Activated CD4-positive, alpha-beta T cell treated with anti-CD3 and anti-CD28 coated beads for 1 hour (primary cell): ENCODE results near the gene CSF1.
"Not testable (repeated sequence)": the region's sequence is repeated elsewhere in the genome, so short reads cannot be mapped to it uniquely, and the experiment has no call there.

Source experiments
- DNase-seq: peaks from one replicate; pipeline ENCODE4 v3.0.0-alpha.2; 2020

CSF1 gene

GRCh38 chr1:109944541-109944940 lies 33.9 kb downstream of the CSF1 start:
- DNase-seq: no peak

GRCh38 chr1:109946511-109946910 lies 35.9 kb downstream of the CSF1 start:
- no peak for DNase-seq

DNA sequence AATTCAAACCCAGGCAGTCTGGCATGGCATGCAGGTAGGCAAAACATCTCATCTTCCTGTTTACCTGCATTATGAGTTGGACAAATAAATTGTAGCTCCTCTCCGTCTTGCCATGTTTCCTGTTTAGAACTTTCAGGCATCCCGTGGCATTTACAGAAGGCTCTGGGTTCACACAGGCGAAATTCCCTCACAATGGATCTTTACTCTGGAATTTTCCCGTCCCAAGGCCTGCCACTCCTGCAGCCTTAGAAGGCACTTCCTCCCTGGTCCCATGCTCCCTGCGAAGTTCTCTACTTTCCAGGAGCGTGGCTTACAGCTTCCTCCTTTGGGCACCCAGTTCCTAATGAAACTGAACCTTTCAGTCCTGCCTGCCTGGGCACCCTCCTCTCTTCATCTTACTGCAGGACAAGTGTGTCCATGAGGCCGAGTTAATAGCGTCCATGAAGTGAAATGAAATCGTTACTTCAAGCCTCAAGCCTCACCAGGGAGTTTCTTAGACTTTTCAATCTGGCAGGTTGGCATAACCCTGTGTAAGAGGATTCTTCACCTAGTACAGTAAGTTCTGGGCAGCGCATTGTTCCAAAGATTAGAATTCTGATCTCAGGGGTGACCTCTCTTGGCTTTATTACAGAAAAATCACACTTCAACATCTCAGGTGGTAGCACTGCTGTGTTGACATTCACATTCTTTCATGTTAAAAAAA lies 37.1 kb downstream of the CSF1 start:
- no peak for DNase-seq

- DNase-seq: no peak
These were observed 37.6 kb downstream of the CSF1 start for GRCh38 chr1:109948285-109948630.

GRCh38 chr1:109950038-109950437 lies 39.4 kb downstream of the CSF1 start:
- DNase-seq: no peak

DNA sequence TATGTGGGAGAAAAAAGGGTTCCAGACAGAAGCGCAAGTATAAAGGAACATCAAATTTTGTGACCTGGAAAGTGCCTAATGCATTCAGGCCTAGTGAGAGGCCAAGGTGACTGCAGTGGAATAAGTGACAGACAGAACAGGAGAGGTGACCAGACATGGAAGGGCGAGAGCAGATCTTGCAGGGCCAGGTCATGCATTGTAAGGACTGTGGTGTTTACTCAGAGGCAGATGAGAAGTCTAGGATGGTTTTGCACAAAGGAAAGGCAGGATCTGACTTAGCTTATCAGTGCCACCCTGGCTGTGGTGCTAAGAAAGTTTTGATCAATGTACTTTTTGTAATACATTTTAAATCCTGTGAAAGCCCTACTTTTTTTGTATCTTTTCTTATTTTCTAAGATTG lies 39.9 kb downstream of the CSF1 start:
- no peak for DNase-seq

DNA sequence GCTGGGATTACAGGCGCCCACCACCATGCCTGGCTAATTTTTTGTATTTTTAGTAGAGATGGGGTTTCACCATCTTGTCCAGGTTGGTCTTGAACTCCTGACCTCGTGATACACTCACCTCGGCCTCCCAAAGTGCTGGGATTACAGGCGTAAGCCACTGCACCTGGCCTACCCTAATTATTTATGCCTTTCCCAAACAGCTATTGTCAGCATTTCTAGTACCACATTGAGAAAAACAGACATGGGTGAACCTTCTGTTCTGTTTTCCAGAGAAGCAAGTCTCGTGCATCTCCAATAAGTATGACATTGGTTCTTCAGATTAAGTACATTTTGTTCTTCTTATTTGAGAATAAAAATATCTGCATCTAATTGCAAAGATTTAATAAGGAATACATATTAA lies 40.9 kb downstream of the CSF1 start:
- DNase-seq: not testable (repeated sequence)

DNA sequence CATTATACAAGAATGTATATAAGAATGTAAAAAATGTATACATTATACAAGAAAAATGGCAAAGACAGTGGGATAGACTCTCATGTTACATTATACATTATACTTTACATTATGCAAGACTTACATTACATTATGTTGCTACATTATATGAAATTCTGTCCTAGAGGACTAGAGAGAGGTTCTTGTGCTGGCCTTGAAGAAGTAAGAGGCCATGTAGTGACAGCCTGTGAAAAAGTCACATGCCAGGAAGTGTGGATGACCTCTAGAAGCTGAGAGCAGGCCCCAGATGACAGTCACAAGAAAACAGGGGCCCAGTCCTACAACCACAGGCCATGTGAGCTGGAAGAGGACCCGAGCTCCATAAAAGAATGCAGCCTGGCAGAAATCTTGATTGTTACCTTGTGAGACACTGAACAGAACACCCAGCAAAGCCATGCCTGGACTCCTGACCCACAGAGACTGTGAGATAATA lies 43.4 kb downstream of the CSF1 start:
- no peak for DNase-seq

DNA sequence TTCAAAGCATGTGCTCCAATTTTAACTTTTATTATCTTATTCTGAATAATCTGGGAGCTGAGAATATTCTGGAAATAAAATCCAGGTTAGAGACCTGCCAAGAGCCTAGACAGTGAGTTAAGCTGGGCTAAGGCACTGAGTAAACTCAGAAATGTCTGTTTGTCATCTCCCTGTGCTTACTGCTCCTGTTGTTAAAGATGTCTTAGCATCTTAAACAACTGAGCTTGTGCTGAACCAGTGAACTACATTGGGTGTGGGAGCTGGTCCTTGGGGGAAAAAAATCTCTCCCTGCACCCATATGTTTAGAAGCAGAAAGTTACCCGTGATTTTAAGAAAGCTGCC lies 49.0 kb downstream of the CSF1 start:
- no peak for DNase-seq

- DNase-seq: no peak
These were observed 49.5 kb downstream of the CSF1 start for GRCh38 chr1:109959974-109960744.

DNA sequence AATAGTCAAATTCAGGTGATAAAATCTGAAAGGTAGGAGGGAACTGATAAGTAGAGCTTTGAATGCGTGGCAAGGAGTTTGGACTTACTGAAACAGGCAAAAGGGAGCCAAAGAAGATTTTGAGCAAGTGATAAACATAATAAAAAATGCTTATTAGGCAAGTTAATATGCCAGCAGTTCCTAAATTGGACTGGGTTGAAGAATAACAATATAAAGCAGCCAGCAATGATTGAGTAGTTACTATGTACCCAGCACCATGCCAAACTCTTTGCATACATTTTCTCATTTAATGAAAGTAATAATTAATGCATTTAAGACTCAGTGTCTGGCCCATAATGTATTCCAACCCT lies 50.1 kb downstream of the CSF1 start:
- DNase-seq: no peak

DNA sequence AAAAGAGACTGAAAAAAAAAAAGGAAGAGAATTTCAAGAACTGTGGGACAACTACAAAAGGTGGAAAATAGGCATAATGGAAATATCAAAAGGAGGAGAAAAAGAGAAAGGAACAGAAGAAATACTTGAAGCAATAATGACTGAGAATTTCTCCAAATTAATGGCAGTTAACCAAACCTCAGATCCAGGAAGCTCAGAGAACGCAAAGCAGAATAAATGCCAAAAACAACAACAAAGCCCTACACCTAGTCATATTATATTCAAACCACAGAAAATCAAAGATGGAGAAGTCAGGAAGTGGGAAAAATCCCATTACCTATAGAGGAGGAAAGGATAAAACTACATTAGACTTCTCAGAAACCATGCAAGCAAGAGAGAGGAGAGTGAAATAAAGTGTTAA lies 53.2 kb downstream of the CSF1 start:
- no peak for DNase-seq

DNA sequence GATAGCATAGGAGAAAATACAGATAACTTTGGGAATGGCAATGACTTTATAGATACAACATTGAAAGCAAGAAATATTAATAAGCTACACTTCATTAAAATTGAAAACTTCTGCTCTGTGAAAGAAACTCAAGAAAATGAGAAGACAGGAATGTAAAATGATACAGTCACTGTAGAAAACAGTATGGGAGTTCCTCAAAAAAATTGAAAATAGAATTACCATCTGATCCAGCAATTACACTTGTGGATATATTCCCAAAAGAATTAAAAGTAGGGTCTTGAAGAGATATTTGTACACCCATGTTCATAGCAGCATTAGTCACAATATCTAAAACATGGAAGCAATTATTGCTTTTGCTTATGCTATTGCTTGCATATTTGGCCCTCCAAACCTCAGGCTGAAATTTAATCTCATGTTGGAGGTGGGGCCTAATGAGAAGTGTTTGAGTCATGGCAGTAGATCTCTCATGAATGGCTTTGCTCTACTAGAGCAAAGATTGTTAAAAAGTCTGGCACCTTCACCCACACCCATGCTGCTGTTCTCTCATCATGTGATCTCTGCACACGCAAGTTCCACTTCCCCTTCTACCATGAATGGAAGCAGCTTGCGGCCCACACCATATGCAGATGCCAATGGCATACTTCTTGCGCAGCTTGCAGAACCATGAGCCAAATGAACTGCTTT lies 58.6 kb downstream of the CSF1 start:
- no peak for DNase-seq

DNA sequence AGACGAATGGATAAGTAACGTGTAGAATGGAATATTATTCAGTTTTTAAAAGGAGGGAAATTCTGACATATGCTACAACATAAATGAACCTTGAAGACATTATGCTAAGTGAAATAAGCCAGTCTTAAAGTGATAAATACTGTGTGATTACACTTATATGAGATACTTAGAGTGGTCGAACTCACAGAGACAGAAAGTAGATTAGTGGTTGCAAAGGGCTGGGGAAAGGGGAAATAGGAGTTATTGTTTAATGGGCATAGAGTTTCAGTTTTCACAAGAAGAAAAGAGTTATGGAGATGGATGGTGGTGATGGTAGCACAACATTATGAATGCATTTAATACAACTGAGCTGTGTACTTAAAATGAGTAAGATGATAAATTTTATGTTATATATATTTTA lies 59.3 kb downstream of the CSF1 start:
- no peak for DNase-seq

- DNase-seq: no peak
These were observed 60.9 kb downstream of the CSF1 start for GRCh38 chr1:109971559-109971958.

DNA sequence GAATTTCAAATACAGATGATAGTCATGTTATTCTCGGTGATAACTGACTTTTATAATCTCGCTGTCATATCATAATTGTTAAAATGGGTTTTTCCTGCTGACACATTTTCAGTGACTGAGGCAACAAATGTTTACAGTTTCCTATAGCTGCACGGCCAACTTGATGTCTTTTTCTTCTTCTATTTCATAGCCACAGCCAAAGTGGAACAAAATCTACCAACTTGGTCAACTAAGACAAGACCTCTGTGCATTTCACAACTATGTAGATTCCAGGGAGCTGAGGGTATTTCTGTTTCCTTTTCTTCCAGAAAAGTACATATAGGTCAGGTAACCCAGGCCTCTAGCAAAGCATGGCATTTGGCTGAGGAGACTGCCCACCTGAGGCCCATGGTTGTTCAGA lies 63.5 kb downstream of the CSF1 start:
- no peak for DNase-seq

GRCh38 chr1:109975718-109976117 lies 65.1 kb downstream of the CSF1 start:
- no peak for DNase-seq

DNA sequence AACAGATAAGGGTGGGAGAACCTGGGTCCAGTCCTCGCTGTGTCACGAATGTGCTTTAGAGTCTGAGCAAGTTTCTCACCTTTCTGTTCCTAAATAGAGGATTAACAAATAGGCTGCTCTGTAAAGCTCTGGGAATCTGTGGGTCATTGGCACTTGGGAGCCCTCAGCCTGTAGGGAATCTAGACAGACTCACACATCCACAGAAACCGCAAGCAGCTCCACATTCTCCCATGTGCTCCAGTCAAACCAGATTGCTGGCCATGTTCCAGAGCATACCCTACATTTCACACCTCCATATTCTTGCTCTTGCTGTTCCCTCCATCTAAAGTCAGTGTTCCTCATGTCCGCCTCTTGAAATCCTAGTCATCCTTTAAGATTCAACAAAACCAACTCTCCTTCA lies 66.1 kb downstream of the CSF1 start:
- DNase-seq: no peak

DNA sequence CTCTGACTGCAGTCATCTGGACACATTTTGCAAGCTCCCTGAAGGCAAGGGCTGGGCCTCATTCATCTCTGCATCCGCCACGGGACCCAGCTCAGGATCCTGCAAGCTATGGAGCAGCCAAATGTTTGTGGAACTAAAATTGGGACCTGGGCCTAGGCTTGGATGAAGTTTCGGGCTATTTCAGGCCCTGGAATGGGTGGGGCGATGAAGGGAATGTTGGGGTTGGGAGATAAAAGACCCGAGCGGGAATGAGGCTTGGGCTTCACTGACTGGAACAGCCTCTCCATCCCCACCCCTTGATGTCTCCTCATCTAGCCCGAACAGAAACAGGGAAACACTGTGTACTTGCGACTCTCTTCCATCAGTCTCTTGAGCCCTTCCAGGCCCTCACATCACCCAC lies 66.6 kb downstream of the CSF1 start:
- DNase-seq: no peak

DNA sequence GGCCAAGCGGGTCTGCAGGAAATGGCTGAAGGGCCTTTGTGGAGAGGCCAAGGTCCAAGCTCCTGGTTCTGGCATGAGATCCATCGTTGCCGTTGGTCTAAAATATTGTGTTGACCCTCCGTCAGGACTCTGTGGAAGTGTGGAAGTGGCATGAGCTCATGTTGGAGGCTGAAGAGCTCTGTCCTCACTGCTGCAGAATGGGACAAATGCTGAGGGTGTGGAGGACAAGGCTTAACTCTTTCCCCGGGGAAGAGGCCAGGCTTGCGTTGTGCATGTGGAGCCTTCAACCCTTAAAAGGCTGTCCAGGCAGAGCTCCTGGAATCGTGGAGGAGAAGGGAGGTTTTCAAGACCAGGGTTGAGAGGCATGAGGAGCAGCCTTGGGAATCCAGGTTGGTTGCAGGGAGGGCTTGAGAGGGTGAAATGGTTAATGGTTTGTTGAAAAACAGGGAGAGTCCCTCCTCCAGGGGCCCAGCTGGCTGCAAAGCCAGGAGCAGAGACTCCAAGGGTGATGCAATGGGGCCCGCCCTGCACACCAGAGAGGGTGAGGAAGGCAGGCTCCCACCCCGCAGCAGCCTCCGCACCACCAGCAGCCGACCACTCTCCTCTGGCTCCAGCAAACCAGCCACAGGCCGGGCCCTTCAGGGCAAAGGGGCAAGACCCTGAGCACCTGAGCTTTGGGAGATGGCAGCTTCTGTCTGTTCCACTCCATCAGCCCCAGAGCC lies 67.2 kb downstream of the CSF1 start:
- DNase-seq: no peak

DNA sequence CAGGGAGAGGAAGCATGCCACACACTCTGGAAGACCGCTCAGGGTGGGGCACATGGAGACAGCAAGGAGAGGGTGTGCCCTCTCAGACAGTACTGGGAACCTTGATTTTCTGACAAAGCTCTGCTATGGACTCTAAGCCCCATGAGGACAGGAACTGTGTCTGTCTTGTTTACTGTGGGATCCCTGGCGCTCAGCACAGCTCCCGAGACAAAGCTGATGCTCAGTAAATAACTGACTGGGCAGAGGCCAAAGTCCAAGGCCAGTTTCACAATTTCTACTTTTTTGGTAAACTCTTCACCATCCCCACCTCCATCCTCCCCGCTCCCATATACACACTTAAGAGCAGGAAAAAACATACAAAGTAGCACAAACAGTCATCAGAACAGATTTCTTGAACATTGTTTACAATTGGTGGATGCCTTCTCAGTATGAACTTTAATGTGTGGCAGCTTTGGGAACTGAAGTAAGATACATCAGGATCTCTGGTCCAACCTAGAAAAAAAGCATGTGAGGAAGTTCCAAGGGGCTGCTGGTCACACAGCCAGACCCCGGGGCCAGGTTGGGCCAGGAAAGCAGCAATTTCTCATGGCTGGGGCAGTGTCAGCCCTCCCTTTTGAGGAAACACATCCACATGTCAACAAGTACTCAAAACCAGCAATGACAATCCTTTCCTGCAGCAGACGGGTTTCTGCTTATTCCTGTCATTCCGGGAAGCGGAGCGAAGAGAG lies 68.3 kb downstream of the CSF1 start:
- DNase-seq: no peak

- no peak for DNase-seq
These were observed 68.9 kb downstream of the CSF1 start for GRCh38 chr1:109979489-109980091.
